HG03575 (cell line): ENCODE data around the gene TFPI.
"Not testable (repeated sequence)": the region's sequence is repeated elsewhere in the genome, so short reads cannot be mapped to it uniquely, and the experiment has no call there.

Experiments used
- ATAC-seq: cut with Tn5 transposase; IDR thresholded peaks from one replicate; pipeline ENCODE4 v1.9.1; 2021; ENCODE audit not compliant: unreplicated experiment, insufficient number of reproducible peaks, low FRiP score; ENCODE audit errors: extremely low read depth

Gene TFPI

GRCh38 chr2:187565618-187566017 lies 11.4 kb upstream of the TFPI start:
- not testable (repeated sequence) for ATAC-seq

GRCh38 chr2:187556493-187556892 lies 2.3 kb upstream of the TFPI start:
- ATAC-seq = not testable (repeated sequence)

GRCh38 chr2:187554704-187555082 lies 458 bp upstream of the TFPI start:
- ATAC-seq = no peak

GRCh38 chr2:187552828-187553681 lies 1.2 kb downstream of the TFPI start:
- peak; percentile 54 for ATAC-seq

GRCh38 chr2:187552381-187552780 lies 1.9 kb downstream of the TFPI start:
- no peak for ATAC-seq

- no peak for ATAC-seq
Measured at GRCh38 chr2:187550857-187551256, 3.4 kb downstream of the TFPI start.

- no peak for ATAC-seq
Measured at GRCh38 chr2:187549951-187550555, 4.2 kb downstream of the TFPI start.

- ATAC-seq = no peak
Measured at GRCh38 chr2:187549193-187549592, 5.0 kb downstream of the TFPI start.

- ATAC-seq = no peak
Measured at GRCh38 chr2:187548656-187549055, 5.6 kb downstream of the TFPI start.

- no peak for ATAC-seq
Measured at GRCh38 chr2:187547353-187547979, 6.8 kb downstream of the TFPI start.

- no peak for ATAC-seq
Measured at GRCh38 chr2:187546762-187547333, 7.4 kb downstream of the TFPI start.

GRCh38 chr2:187545238-187545751 lies 8.9 kb downstream of the TFPI start:
- no peak for ATAC-seq

- no peak for ATAC-seq
Measured at GRCh38 chr2:187544371-187545080, 9.7 kb downstream of the TFPI start.

GRCh38 chr2:187543488-187543887 lies 10.7 kb downstream of the TFPI start:
- ATAC-seq = no peak

- no peak for ATAC-seq
Measured at GRCh38 chr2:187542123-187542522, 12.1 kb downstream of the TFPI start.

- ATAC-seq = no peak
Measured at GRCh38 chr2:187541086-187542085, 12.8 kb downstream of the TFPI start.

GRCh38 chr2:187538222-187538621 lies 16.0 kb downstream of the TFPI start:
- ATAC-seq = not testable (repeated sequence)

GRCh38 chr2:187535381-187535780 lies 18.9 kb downstream of the TFPI start:
- not testable (repeated sequence) for ATAC-seq
